ENCODE measurements around the gene HJV. TPM values are rescaled to one million over a fixed set of nuclear protein-coding genes. Genes with fewer than 3 reads are reported as not detected.

Gene HJV
- total RNA-seq, 1 donor from 2014 or later: not detected

DNA sequence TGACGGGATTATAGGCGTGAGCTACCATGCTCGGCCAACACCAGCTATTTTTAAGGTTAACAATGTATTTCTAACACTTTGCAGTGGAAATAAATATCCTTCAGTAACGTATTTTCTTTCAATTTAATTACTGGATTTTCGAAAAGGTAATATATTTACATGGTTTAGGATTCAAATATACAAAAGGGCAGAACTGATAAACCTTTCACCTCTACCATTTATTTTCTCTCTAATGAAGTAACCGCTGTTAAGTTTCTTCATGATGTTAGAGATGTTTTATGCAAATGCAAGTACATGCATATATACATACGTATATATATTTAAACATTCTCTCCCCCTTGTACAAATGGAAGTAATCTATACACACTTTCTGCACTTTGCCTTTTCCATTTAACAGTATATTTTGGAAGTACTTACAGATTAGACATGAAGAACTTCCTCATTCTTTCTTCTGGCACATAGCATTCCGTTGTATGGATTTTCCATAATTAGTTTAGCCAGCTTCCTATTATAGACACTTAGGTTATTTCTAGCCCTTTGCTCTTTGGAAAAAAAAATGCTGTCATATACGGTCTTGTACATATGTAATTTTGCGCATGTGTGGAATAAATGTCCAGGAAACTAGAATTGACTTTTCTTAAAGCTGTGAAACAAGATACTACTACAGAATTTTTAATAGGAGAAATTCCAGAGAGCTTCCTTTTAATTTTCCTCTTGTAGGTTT lies 14.9 kb upstream of the HJV start:
- peak; percentile 22 for DNase-seq (ENCODE audit: low read depth)
- TF ChIP-seq EZH2 (IDR thresholded peaks at IDR 0.05; ENCODE audit: insufficient read depth, low read length): no peak
- TF ChIP-seq, protein P1, sequence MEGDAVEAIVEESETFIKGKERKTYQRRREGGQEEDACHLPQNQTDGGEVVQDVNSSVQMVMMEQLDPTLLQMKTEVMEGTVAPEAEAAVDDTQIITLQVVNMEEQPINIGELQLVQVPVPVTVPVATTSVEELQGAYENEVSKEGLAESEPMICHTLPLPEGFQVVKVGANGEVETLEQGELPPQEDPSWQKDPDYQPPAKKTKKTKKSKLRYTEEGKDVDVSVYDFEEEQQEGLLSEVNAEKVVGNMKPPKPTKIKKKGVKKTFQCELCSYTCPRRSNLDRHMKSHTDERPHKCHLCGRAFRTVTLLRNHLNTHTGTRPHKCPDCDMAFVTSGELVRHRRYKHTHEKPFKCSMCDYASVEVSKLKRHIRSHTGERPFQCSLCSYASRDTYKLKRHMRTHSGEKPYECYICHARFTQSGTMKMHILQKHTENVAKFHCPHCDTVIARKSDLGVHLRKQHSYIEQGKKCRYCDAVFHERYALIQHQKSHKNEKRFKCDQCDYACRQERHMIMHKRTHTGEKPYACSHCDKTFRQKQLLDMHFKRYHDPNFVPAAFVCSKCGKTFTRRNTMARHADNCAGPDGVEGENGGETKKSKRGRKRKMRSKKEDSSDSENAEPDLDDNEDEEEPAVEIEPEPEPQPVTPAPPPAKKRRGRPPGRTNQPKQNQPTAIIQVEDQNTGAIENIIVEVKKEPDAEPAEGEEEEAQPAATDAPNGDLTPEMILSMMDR (IDR thresholded peaks at IDR 0.05; ENCODE audit: insufficient read depth, low read depth, low read length): no peak
- H3K4me2 ChIP-seq (ENCODE audit: low read length): peak overlapping the region; percentile 72
- no peak for FAIRE-seq
- peak overlapping the region; percentile 96 for H3K4me3 Mint-ChIP-seq (ENCODE audit: unreplicated experiment)
- peak overlapping the region; percentile 64 for H3K4me3 ChIP-seq (ENCODE audit: insufficient read depth, low read depth, low read length)
- peak overlapping the region; percentile 98 for H3K27ac Mint-ChIP-seq (ENCODE audit: unreplicated experiment)
- H3K27me3 ChIP-seq (ENCODE audit: insufficient read depth, low read length): no peaks in the 10 kb centered on the region
- no peaks in the 10 kb centered on the region for H3K36me3 ChIP-seq (ENCODE audit: insufficient read depth, low read length)
- H3K79me2 ChIP-seq (ENCODE audit: insufficient read depth, low read length): no peaks in the 10 kb centered on the region
- H3K36me3 Mint-ChIP-seq (ENCODE audit: low read depth, unreplicated experiment): no peaks in the 10 kb centered on the region
- no peaks in the 10 kb centered on the region for H4K20me1 ChIP-seq (ENCODE audit: insufficient read depth, low read length)
- H3K27ac ChIP-seq (ENCODE audit: low read depth, low read length): no peak overlapping the region
- H3K4me1 Mint-ChIP-seq (ENCODE audit: low read depth, unreplicated experiment): no peaks in the 10 kb centered on the region
- peaks cover 5% of the 10 kb centered on the region for H3K4me1 ChIP-seq (ENCODE audit: insufficient read depth, low read length)
- no peaks in the 10 kb centered on the region for H3K9me3 ChIP-seq (ENCODE audit: insufficient read depth, low read depth, low read length)
- no peaks in the 10 kb centered on the region for H3K27me3 Mint-ChIP-seq (ENCODE audit: low read depth, unreplicated experiment)
- peak overlapping the region; percentile 64 for H3K9ac ChIP-seq (ENCODE audit: low read length)
- H3K9me3 Mint-ChIP-seq (ENCODE audit: unreplicated experiment): no peaks in the 10 kb centered on the region
- H2AFZ ChIP-seq (ENCODE audit: low read depth, low read length): peak overlapping the region; percentile 51

DNA sequence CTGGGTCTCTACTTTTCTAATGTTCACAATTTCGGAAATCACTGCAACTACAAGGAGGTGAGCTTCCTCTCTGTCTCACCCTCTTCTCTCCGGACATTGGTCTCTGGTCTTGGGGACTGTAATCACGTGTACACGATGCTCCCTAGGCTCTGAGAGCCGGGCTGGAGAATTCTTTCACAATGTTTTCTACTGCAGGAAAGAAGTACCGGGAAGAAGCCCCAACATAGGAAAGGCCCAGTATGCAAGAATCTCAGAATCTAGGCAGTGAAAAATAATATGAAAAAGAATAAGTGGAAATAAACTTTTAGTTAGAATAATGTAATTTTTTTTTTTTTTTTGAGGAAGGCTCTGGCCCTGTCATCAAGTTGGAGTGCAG lies 13.5 kb upstream of the HJV start:
- Mint-ChIP-seq H3K27me3 (ENCODE audit: low read depth, unreplicated experiment) (no peaks in the 10 kb centered on the region), H3K27ac (ENCODE audit: unreplicated experiment) (peak overlapping the region; percentile 34), H3K4me1 (ENCODE audit: low read depth, unreplicated experiment) (no peaks in the 10 kb centered on the region), H3K4me3 (ENCODE audit: unreplicated experiment) (peak overlapping the region; percentile 84), H3K36me3 (ENCODE audit: low read depth, unreplicated experiment) (no peaks in the 10 kb centered on the region), H3K9me3 (ENCODE audit: unreplicated experiment) (no peaks in the 10 kb centered on the region)
- Histone ChIP-seq H3K27me3 (ENCODE audit: insufficient read depth, low read length) (no peaks in the 10 kb centered on the region), H4K20me1 (ENCODE audit: insufficient read depth, low read length) (no peaks in the 10 kb centered on the region), H3K4me3 (ENCODE audit: insufficient read depth, low read depth, low read length) (peak overlapping the region; percentile 35), H3K4me2 (ENCODE audit: low read length) (peak overlapping the region; percentile 47), H2AFZ (ENCODE audit: low read depth, low read length) (peak overlapping the region; percentile 49), H3K4me1 (ENCODE audit: insufficient read depth, low read length) (peaks cover 5% of the 10 kb centered on the region), H3K36me3 (ENCODE audit: insufficient read depth, low read length) (no peaks in the 10 kb centered on the region), H3K27ac (ENCODE audit: low read depth, low read length) (no peak overlapping the region), H3K9ac (ENCODE audit: low read length) (no peak overlapping the region), H3K79me2 (ENCODE audit: insufficient read depth, low read length) (no peaks in the 10 kb centered on the region), H3K9me3 (ENCODE audit: insufficient read depth, low read depth, low read length) (no peaks in the 10 kb centered on the region)
- TF ChIP-seq EZH2 (IDR thresholded peaks at IDR 0.05; ENCODE audit: insufficient read depth, low read length): no peak
- TF ChIP-seq, protein P1 (IDR thresholded peaks at IDR 0.05; ENCODE audit: insufficient read depth, low read depth, low read length): no peak
- peak; percentile 4 for DNase-seq (ENCODE audit: low read depth)
- no peak for FAIRE-seq

DNA sequence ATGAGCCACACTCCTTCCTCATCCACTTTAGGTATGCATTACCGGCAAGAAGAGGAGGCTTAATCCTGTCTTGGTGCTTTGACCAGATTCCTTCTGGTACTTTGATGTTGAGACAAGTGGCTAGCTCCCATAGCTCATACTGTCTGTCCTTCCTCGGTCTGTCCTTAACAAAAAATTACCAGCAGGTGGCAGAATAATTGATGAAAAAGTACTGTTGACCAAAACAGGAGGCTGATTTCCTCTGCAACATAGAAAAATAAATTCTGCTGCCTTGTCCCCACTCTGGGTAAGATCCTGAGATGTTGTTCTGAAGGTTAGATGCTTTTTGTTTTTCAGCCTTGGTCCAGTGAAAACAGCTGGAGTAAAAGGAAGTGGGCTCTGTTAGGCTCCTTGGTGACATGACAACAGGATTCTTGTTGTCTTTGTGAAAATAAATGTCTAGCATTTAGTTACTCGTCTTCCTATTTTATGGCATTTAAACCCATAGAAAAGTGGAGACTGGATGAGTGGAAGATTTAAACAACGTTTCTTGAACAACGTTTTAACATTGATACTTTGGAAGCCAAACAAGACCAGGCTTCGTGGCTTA lies 11.2 kb upstream of the HJV start:
- no peaks in the 10 kb centered on the region for H3K9me3 Mint-ChIP-seq (ENCODE audit: unreplicated experiment)
- no peak overlapping the region for H3K27ac ChIP-seq (ENCODE audit: low read depth, low read length)
- H3K9ac ChIP-seq (ENCODE audit: low read length): no peak overlapping the region
- no peaks in the 10 kb centered on the region for H4K20me1 ChIP-seq (ENCODE audit: insufficient read depth, low read length)
- H3K27me3 ChIP-seq (ENCODE audit: insufficient read depth, low read length): no peaks in the 10 kb centered on the region
- H3K27ac Mint-ChIP-seq (ENCODE audit: unreplicated experiment): no peak overlapping the region
- H3K27me3 Mint-ChIP-seq (ENCODE audit: low read depth, unreplicated experiment): no peaks in the 10 kb centered on the region
- peak; percentile 10 for DNase-seq (ENCODE audit: low read depth)
- H3K79me2 ChIP-seq (ENCODE audit: insufficient read depth, low read length): no peaks in the 10 kb centered on the region
- no peaks in the 10 kb centered on the region for H3K36me3 Mint-ChIP-seq (ENCODE audit: low read depth, unreplicated experiment)
- no peak overlapping the region for H3K4me3 ChIP-seq (ENCODE audit: insufficient read depth, low read depth, low read length)
- TF ChIP-seq, protein P1 (IDR thresholded peaks at IDR 0.05; ENCODE audit: insufficient read depth, low read depth, low read length): peak; percentile 58
- TF ChIP-seq EZH2 (IDR thresholded peaks at IDR 0.05; ENCODE audit: insufficient read depth, low read length): no peak
- no peaks in the 10 kb centered on the region for H3K4me1 Mint-ChIP-seq (ENCODE audit: low read depth, unreplicated experiment)
- H3K9me3 ChIP-seq (ENCODE audit: insufficient read depth, low read depth, low read length): no peaks in the 10 kb centered on the region
- H3K36me3 ChIP-seq (ENCODE audit: insufficient read depth, low read length): no peaks in the 10 kb centered on the region
- no peak overlapping the region for H3K4me3 Mint-ChIP-seq (ENCODE audit: unreplicated experiment)
- H3K4me1 ChIP-seq (ENCODE audit: insufficient read depth, low read length): peaks cover 5% of the 10 kb centered on the region
- no peak for FAIRE-seq
- peak overlapping the region; percentile 41 for H2AFZ ChIP-seq (ENCODE audit: low read depth, low read length)
- no peak overlapping the region for H3K4me2 ChIP-seq (ENCODE audit: low read length)

Measured in astrocyte (in vitro differentiated cells and primary cell).